Sigmoid colon (tissue), 4 donors: ENCODE measurements around the gene GRAMD4.

Experiments
- POLR2A ChIP-seq, 2 donors: fragments of 450-650 bp; IDR thresholded peaks; one replicate each; pipeline ENCODE4 v1.6.1; 2016; ENCODE audit warnings: antibody characterized with exemption in 2 of 2, mild to moderate bottlenecking in 2 of 2, moderate library complexity in 2 of 2
- POLR2AphosphoS5 ChIP-seq, 4 donors: sonication (generic); formaldehyde crosslinking; IDR thresholded peaks; one replicate each; pipeline ENCODE4 v1.6.1; 2017; ENCODE audit warnings: antibody characterized with exemption in 4 of 4
- TF ChIP-seq, protein P1 (sequence below), 4 experiments: fragments of 450-650 bp in 3 of 4; fragments of 200-600 bp in 1 of 4; IDR thresholded peaks; one replicate each; pipeline ENCODE4 v1.5.1; 2016 to 2019; ENCODE audit warnings: antibody characterized with exemption in 4 of 4, mild to moderate bottlenecking in 3 of 4, moderate library complexity in 2 of 4

DNA sequence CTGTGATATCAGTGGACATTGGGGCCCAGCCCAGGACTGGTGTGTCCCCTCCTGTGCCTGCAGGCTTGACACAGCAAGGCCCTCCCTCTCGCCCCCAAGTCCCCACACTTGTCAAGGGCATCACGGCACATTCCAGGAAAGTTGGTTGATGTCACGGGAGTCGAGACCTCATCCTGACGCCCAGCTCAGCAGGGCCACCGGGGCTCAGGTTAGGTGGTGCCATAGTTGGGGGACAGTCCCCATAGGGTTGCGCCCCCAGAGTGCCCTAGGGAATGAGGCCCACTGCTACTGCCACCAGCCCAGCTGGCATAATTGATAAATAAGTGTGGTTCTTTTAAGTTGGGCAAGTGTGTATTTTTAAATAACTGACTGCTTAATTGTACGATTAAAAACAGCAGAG, 28.3 kb upstream of the GRAMD4 start:
- TF ChIP-seq, protein P1, sequence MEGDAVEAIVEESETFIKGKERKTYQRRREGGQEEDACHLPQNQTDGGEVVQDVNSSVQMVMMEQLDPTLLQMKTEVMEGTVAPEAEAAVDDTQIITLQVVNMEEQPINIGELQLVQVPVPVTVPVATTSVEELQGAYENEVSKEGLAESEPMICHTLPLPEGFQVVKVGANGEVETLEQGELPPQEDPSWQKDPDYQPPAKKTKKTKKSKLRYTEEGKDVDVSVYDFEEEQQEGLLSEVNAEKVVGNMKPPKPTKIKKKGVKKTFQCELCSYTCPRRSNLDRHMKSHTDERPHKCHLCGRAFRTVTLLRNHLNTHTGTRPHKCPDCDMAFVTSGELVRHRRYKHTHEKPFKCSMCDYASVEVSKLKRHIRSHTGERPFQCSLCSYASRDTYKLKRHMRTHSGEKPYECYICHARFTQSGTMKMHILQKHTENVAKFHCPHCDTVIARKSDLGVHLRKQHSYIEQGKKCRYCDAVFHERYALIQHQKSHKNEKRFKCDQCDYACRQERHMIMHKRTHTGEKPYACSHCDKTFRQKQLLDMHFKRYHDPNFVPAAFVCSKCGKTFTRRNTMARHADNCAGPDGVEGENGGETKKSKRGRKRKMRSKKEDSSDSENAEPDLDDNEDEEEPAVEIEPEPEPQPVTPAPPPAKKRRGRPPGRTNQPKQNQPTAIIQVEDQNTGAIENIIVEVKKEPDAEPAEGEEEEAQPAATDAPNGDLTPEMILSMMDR (IDR thresholded peaks at IDR 0.05), result no peak
- no peak for TF ChIP-seq POLR2AphosphoS5 (IDR thresholded peaks at IDR 0.05)
- no peak for TF ChIP-seq POLR2A (IDR thresholded peaks at IDR 0.05)
